Left lung (tissue), 10 donors: ENCODE data around the gene SNTG2. TPM values are rescaled to one million over a fixed set of nuclear protein-coding genes. Genes with fewer than 3 reads are reported as not detected.
"Not testable (repeated sequence)": the region's sequence is repeated elsewhere in the genome, so short reads cannot be mapped to it uniquely, and the experiment has no call there.

ENCODE experiments used
- ATAC-seq: fragments of 200-7000 bp; cut with Tn5 transposase; one replicate; pipeline ENCODE4 v1.9.1; 2020; ENCODE audit warnings: moderate library complexity
- DNase-seq, 4 donors: peaks; one replicate each; pipeline ENCODE4 v3.0.0-alpha.2; 2013 to 2020
- H3K27ac ChIP-seq, 2 donors: fragments of 200-600 bp; sonication (generic) in 1 of 2; one replicate each; pipeline versions ENCODE4 v1.5.0 to v1.8.0; 2020 to 2021
- H3K27me3 ChIP-seq, 2 donors: fragments of 200-600 bp; sonication (generic) in 1 of 2; one replicate each; pipeline versions ENCODE4 v1.5.0 to v1.8.0; 2020 to 2021
- H3K36me3 ChIP-seq, 2 donors: fragments of 200-600 bp; sonication (generic) in 1 of 2; one replicate each; pipeline versions ENCODE4 v1.5.0 to v1.8.0; 2020 to 2021
- H3K4me1 ChIP-seq, 2 donors: fragments of 200-600 bp; one replicate each; pipeline ENCODE4 v1.8.0; 2021
- H3K4me3 ChIP-seq, 2 donors: fragments of 200-600 bp; sonication (generic) in 1 of 2; one replicate each; pipeline versions ENCODE4 v1.5.0 to v1.8.0; 2020 to 2021; ENCODE audit warnings: mild to moderate bottlenecking in 1 of 2
- H3K9me3 ChIP-seq, 2 donors: fragments of 200-600 bp; sonication (generic) in 1 of 2; one replicate each; pipeline versions ENCODE4 v1.5.0 to v1.8.0; 2020 to 2021
- intact Hi-C, 2 donors: fragments of 100-400 bp; cut with DNase I; formaldehyde crosslinking; loops; one replicate each; pipeline versions ENCODE4 v1.11.2 to v1.14.2; 2022
- polyA plus RNA-seq, 6 donors: library from polyadenylated mRNA; unstranded; fragments of 120-200 nt; gene quantifications; one replicate each; pipeline ENCODE4 v1.2.1, GENCODE V29; 2013; ENCODE audit not compliant: insufficient read length in 6 of 6
- total RNA-seq, 2 donors: library from RNA; stranded (reverse); fragmentation: NEBNext Ultra II Directional; extraction: Animal tissue kit (Norgen Biotek cat#: 25700); gene quantifications; one replicate each; pipeline ENCODE4 v1.2.1, GENCODE V29; 2021
- TF ChIP-seq, protein P1 (sequence below), 2 donors: fragments of 200-600 bp; sonication (generic) in 1 of 2; IDR thresholded peaks; one replicate each; pipeline versions ENCODE4 v1.5.0 to v1.8.0; 2021; ENCODE audit warnings: antibody characterized with exemption in 2 of 2
- donor health status: DM: no; HTN: yes; CAD: no.
- donor health status: DM: no; HTN: no; CAD: no.

SNTG2 gene
- total and polyA plus RNA-seq, 8 donors = 0.24 to 3.2 (median 0.64) TPM

DNA sequence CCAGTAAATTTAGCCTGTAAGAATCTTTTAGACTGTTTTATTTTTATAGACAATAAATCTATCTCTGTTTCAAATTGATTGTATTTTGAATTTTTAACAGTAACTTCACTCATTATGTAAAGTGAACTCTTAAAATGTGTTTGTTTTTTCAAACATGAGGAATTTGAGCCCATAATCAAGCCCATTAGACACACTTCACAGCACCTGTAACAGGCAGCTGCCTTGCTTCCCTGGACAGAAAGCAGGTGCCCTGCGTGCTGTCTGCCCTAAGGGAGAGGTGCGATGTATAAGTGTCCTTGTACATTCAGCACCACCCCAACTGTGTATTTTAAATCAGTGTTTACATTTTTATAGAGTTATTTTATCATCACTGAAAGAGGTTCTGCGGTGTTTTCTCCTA is 276.1 kb downstream of the SNTG2 start:
- Histone ChIP-seq H3K36me3 (no peaks in the 10 kb centered on the region), H3K4me1 (peaks cover 0 to 8% of the 10 kb centered on the region in 2 donors), H3K27me3 (no peaks in the 10 kb centered on the region), H3K9me3 (peaks cover 0 to 3% of the 10 kb centered on the region in 2 donors), H3K4me3 (no peak overlapping the region), H3K27ac (no peak overlapping the region)
- TF ChIP-seq, protein P1, sequence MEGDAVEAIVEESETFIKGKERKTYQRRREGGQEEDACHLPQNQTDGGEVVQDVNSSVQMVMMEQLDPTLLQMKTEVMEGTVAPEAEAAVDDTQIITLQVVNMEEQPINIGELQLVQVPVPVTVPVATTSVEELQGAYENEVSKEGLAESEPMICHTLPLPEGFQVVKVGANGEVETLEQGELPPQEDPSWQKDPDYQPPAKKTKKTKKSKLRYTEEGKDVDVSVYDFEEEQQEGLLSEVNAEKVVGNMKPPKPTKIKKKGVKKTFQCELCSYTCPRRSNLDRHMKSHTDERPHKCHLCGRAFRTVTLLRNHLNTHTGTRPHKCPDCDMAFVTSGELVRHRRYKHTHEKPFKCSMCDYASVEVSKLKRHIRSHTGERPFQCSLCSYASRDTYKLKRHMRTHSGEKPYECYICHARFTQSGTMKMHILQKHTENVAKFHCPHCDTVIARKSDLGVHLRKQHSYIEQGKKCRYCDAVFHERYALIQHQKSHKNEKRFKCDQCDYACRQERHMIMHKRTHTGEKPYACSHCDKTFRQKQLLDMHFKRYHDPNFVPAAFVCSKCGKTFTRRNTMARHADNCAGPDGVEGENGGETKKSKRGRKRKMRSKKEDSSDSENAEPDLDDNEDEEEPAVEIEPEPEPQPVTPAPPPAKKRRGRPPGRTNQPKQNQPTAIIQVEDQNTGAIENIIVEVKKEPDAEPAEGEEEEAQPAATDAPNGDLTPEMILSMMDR (IDR thresholded peaks at IDR 0.05) = no peak
- DNase-seq = no peak
- ATAC-seq = no peak
- intact Hi-C loops = no loop called here

DNA sequence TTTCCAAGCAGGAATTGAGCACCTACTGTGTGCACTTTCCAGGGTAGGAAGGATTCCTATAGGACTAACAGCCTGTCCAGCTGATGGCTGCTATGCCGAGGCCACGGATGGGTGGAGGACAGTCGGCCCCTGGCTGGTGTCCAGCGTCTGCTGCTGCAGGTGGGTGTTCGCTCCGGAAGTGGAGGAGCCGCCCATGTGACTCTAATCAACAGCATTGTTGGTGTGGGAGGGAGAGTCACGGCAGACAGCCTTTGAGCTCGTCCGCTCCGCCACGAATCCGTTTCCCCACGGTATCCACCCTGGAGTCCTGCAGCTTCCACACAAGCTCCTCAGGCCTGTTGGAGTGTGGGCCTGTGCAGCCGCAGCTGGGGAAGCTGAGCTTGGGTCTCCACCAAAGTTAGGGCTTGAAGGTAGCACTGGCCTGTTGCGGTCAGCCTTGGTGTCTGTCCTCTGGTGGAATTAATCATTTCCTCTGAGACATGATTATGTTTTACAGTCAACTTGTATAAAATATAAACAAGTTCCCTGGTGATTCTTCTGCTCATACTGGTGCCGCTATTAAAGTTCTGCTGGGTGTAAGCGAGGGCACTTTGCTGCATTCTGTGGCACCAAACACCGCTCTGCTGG is 276.7 kb downstream of the SNTG2 start:
- ATAC-seq = no peak
- H3K9me3 ChIP-seq = peaks cover 0 to 3% of the 10 kb centered on the region in 2 donors
- peak overlapping the region in 1 of 2 donors; percentile 48 for H3K27ac ChIP-seq
- H3K4me3 ChIP-seq = no peak overlapping the region
- intact Hi-C loops = no loop called here
- TF ChIP-seq, protein P1 (IDR thresholded peaks at IDR 0.05) = no peak
- DNase-seq = no peak
- no peaks in the 10 kb centered on the region for H3K36me3 ChIP-seq
- H3K27me3 ChIP-seq = no peaks in the 10 kb centered on the region
- H3K4me1 ChIP-seq = peaks cover 0 to 8% of the 10 kb centered on the region in 2 donors

DNA sequence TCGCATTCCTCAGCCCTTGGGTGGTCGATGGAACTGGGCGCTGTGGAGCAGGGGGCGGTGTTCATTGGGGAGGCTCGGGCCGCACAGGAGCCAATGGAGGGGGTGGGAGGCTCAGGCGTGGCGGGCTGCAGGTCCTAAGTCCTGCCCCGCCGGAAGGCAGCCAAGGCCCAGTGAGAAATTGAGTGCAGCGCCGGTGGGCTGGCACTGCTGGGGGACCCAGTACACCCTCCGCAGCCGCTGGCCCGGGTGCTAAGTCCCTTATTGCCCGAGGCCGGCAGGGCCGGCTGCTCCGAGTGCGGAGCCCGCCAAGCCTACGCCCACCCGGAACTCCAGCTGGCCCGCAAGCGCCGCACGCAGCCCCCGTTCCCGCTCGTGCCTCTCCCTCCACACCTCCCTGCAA is 278.9 kb downstream of the SNTG2 start:
- DNase-seq, H3K27me3 ChIP-seq, H3K36me3 ChIP-seq, H3K9me3 ChIP-seq, ATAC-seq, H3K4me3 ChIP-seq, intact Hi-C loops, H3K27ac ChIP-seq: not testable (repeated sequence)
- peaks cover 3 to 11% of the 10 kb centered on the region in 2 donors for H3K4me1 ChIP-seq

DNA sequence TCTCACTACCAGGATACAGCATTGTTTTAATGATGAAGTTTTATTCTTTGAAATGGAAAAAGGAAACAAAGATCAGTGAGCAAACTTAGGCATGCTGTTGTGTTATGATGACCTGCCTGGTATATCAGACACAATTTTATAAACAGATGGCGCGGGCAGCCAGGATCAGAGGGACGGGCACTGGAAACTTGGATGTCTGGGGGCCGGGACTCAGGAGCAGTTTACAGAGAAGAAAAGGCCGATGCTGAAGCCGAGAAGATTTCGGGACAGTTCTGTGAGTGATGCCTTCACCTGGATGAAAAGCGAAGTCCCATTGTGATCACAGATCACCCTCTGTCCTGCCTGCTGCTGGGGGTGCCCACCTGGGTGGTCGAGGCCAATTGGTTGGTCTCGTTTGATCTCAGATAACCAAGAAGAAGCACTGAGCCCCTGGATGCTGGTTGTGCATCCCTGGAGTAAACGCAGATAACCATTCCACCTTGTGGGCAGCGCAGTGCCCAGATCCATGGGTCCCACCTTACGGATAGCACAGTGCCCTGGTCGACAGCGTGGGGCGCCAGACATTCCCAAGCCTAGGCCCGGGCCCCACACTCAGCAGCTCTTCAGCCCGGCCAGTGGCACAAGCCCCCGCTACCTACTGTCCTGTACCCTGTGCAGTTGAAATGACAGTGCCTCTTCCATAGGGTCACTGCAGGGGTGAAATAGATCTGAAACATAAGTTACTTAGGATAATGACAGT is 279.7 kb downstream of the SNTG2 start:
- Histone ChIP-seq H3K27ac (no peak overlapping the region), H3K36me3 (no peaks in the 10 kb centered on the region), H3K9me3 (peaks cover 0 to 3% of the 10 kb centered on the region in 2 donors), H3K4me1 (peaks cover 3 to 11% of the 10 kb centered on the region in 2 donors), H3K27me3 (no peaks in the 10 kb centered on the region), H3K4me3 (no peak overlapping the region)
- no peak for ATAC-seq
- DNase-seq = no peak
- intact Hi-C loops = no loop called here
- TF ChIP-seq, protein P1 (IDR thresholded peaks at IDR 0.05) = no peak

DNA sequence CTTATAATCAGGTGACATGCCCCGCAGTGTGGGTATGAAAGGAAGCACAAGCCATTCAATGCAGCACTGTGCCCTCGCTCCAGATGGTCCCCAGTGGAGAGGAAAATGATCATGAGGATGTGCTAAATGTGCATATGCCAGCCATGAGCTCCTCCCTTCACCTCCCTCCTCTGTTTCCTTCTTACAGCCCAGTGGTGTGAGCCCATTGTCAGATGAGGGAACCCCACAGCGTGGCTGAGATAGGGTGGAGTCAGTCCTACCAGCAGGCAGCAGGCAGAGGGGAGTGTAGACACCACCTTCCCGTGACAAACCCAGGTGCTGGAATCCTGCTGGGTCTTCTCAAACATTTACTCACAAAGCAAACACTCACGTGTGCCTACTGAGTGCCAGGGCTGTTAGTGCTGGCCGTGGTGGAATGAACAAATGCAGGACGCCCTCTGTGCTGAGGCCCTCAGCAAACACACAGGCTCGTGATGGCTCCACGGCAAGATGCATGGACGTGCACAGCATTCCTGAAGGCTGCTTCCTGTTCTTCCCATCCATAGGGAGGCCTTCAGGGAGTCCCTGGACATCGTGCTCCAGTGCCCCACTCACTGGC is 280.9 kb downstream of the SNTG2 start:
- Histone ChIP-seq H3K27ac (no peak overlapping the region), H3K36me3 (no peaks in the 10 kb centered on the region), H3K27me3 (no peaks in the 10 kb centered on the region), H3K9me3 (peaks cover 0 to 3% of the 10 kb centered on the region in 2 donors), H3K4me1 (peaks cover 3 to 11% of the 10 kb centered on the region in 2 donors), H3K4me3 (no peak overlapping the region)
- DNase-seq (no peak), ATAC-seq (peak; percentile 79)
- TF ChIP-seq, protein P1 (IDR thresholded peaks at IDR 0.05) = no peak
- intact Hi-C loops = no loop called here
